Left cardiac atrium (tissue), 4 donors: ENCODE results near the gene PALM3. TPM values are rescaled to one million over a fixed set of nuclear protein-coding genes. Genes with fewer than 3 reads are reported as not detected.
"Not testable (repeated sequence)": the region's sequence is repeated elsewhere in the genome, so short reads cannot be mapped to it uniquely, and the experiment has no call there.

ENCODE experiments used
- ATAC-seq, 2 donors: fragments of 200-7000 bp; cut with Tn5 transposase; one replicate each; pipeline ENCODE4 v1.9.1; 2020; ENCODE audit warnings: mild to moderate bottlenecking in 2 of 2, moderate library complexity in 2 of 2
- DNase-seq: peaks from one replicate; pipeline ENCODE4 v3.0.0-alpha.2; 2020
- intact Hi-C, 2 donors: fragments of 100-400 bp; cut with DNase I; formaldehyde crosslinking; loops; one replicate each; pipeline versions ENCODE4 v1.14.1 to v1.15.1; 2022 to 2023
- total RNA-seq, 2 donors: library from RNA; stranded (reverse); fragmentation: NEBNext Ultra II Directional; extraction: Animal tissue kit (Norgen Biotek cat#: 25700); gene quantifications; one replicate each; pipeline ENCODE4 v1.2.1, GENCODE V29; 2021
- donor health status: DM: no; HTN: yes; CAD: no.
- donor health status: DM: no; HTN: yes; CAD: no; lungs with severe emphysema.
- donor health status: DM: yes; HTN: yes; CAD: no.
- donor health status: Dilated cardiomyopathy.

The PALM3 gene
- total RNA-seq, 2 donors from 2014 or later, result 0.50 to 0.88 TPM

GRCh38 chr19:14070268-14071050 is 8.6 kb upstream of the PALM3 start:
- DNase-seq, result peak; percentile 52
- ATAC-seq, result no peak
- intact Hi-C loops, result loop anchor here in 1 of 2 donors (5.0 kb wide), 1 partner anchor 188 kb away; no protein-coding TSS in a partner anchor

GRCh38 chr19:14066134-14066533 is 4.3 kb upstream of the PALM3 start:
- DNase-seq, result no peak
- no peak for ATAC-seq
- intact Hi-C loops, result no loop called here

DNA sequence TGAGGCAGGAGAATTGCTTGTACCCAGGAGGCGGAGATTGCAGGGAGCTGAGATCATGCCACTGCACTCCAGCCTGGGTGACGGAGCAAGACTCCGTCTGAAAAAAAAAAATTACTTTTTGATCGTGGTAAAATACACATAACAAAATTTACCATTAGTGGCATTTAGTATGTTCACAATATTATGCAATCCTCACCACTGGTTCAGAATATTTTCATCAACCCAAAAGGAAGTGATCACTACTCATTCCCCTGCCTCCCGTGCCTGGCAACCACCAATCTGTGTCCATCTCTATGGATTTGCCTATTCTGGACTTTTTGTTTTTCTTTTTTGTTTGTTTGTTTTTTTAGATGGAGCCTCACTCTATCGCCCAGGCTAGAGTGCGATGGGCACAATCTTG is 1.2 kb upstream of the PALM3 start:
- no peak for ATAC-seq
- intact Hi-C loops, result no loop called here

DNA sequence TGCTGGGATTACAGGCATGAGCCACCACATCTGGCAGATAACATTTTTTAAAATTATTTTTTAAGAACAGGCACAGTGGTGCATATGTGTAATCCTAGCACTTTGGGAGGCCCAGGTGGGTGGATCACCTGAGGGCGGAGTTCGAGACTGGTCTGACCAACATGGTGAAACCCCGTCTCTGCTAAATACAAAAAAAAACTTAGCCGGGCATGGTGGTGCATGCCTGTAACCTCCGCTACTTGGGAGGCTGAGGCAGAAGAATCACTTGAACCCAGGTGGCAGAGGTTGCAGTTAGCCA is 631 bp upstream of the PALM3 start:
- intact Hi-C loops, result no loop called here
- no peak for DNase-seq
- ATAC-seq, result no peak

More for the DNA sequence above, 1.2 kb upstream of the PALM3 start:
- no peak for DNase-seq

GRCh38 chr19:14061081-14061749 is 661 bp downstream of the PALM3 start:
- no peak for ATAC-seq
- intact Hi-C loops, result no loop called here

GRCh38 chr19:14059652-14060155 is 2.2 kb downstream of the PALM3 start:
- ATAC-seq, result no peak
- intact Hi-C loops, result no loop called here

More at GRCh38 chr19:14061081-14061749, 661 bp downstream of the PALM3 start:
- no peak for DNase-seq

GRCh38 chr19:14059093-14059480 is 2.8 kb downstream of the PALM3 start:
- intact Hi-C loops, result no loop called here
- DNase-seq (no peak), ATAC-seq (no peak)

More at GRCh38 chr19:14059652-14060155, 2.2 kb downstream of the PALM3 start:
- no peak for DNase-seq

DNA sequence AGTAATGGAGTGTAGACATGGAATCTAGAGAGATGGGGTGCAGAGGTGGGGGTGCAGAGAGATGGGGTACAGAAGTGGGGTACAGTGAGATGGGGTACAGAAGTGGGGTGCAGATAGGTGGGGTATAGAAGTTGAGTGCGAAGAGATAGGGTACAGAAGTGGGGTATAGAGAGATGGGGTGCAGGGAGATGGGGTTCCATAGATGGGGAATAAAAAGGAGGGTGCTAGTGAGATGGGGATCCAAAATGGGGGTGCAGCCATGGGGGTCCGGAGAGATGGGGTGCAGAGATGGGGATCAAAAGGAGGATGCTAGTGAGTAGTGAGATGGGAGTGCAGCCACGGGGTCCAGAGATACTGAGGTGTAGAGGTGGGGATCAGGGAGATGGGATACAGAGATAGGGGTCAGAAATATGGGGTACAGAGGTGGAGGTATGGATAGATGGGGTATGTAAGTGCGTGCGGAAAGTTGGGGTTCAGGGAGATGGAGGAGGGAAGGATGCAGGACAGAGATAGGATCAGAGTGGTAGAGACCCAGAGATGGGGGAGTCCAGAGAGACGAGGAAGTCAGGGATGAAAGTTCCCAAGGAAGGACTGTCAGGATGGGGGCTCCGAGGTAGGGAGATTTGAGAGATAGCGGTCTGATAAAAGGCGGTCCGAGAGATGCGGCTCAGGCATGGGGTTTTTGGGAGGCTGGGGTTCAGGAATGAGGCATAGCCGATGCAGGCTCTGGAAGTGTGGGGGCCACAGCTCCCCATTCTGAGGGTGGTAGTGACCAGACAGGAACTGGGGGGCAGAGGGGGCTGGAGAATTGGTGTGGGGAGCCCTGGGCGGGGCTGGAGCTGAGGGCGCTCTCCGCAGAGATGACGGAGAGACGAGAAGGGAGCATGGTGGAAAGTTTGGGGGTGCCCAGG is 3.4 kb downstream of the PALM3 start:
- DNase-seq (no peak), ATAC-seq (no peak)
- intact Hi-C loops, result no loop called here

DNA sequence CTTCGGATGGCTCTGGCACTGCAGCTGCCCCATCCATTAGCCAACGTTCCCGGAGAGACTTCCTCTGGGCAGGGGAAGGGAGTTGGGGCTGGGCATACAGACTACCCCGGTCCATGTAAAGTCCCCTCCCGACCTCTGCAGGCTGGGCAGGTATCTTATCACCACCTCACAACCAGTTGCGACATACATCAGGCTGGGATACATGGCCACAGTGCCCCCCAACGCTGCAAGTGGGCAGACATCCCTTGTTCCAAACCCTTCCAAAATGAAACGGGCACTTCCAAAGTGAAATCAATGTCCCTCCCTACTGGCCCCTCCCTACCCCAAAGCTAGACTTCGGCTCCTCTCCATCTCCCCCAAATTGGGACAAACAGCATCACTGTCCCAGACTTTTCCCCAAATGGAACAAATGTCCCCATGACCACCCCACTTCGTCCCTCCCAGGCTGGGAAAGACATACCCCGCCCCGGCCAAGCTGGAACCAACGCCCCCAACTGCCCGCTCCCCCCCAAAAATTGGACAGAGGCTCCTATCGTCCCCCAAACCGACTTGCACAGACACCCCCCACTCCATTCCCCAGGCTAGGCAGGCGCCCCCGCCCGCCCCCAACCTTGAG is 5.0 kb downstream of the PALM3 start:
- no peak for ATAC-seq
- DNase-seq, result no peak
- intact Hi-C loops, result no loop called here

DNA sequence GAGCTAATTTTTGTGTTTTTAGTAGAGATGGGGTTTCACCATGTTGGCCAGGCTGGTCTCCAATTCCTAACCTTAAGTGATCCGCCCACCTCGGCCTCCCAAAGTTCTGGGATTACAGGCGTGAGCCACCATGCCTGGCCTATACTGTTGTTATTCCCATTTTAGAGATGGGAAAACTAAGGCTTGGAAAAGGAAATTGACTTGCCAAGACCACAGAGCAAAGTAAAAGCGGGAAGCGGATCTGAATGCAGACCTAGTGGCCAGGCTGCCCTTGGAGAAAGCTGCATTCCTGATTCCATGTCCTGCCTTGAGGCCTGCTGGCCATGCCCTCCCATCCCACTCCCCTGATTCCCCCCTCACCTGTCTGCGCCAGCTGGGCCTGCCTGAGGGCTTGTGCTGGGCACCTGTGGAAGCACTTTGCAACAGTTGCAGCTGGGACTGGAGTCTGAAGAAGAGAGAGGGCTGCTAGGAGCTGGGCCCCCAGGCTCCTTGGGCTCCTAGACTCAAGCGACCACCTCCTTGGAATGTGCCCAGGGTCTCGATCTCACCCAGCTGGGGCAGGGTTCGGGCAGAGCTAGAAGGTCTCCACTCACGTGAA is 5.7 kb downstream of the PALM3 start:
- intact Hi-C loops, result no loop called here
- DNase-seq (no peak), ATAC-seq (no peak)

GRCh38 chr19:14055396-14055795 is 6.5 kb downstream of the PALM3 start:
- no peak for ATAC-seq
- intact Hi-C loops, result no loop called here
- no peak for DNase-seq

- ATAC-seq, result no peak
- DNase-seq, result no peak
- intact Hi-C loops, result loop anchor here in 1 of 2 donors (5.0 kb wide), 1 partner anchor 167 kb away; no protein-coding TSS in a partner anchor
These were observed 7.2 kb downstream of the PALM3 start for GRCh38 chr19:14054721-14055120.

DNA sequence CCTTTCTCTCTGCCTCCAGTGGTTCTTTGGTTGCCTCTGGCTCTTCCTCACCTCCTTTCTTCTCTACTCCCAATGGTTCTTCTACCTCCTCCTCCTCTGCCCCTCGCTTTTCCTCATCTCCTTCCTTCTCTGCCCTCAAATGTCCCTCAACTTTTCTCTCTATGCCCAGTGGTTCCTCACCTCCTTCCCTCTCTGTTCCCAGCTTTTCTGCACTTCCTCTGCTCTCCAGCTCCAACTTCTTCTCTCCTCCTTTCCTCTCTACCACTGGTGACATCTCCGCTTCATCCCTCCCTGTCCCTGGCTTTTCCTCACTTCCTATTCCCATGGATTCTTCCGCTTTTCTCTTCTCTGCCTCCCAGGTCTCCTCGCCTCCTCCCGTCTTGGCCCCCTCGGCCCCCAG is 7.8 kb downstream of the PALM3 start:
- no peak for ATAC-seq
- no peak for DNase-seq
- intact Hi-C loops, result loop anchor here in 1 of 2 donors (5.0 kb wide), 1 partner anchor 167 kb away; no protein-coding TSS in a partner anchor

- no peak for ATAC-seq
- intact Hi-C loops, result loop anchor here in 1 of 2 donors (5.0 kb wide), 1 partner anchor 166 kb away; no protein-coding TSS in a partner anchor
- no peak for DNase-seq
These were observed 8.4 kb downstream of the PALM3 start for GRCh38 chr19:14053500-14053899.

GRCh38 chr19:14053032-14053431 is 8.8 kb downstream of the PALM3 start:
- ATAC-seq, result no peak
- intact Hi-C loops, result loop anchor here in 1 of 2 donors (5.0 kb wide), 1 partner anchor 166 kb away; no protein-coding TSS in a partner anchor
- no peak for DNase-seq

DNA sequence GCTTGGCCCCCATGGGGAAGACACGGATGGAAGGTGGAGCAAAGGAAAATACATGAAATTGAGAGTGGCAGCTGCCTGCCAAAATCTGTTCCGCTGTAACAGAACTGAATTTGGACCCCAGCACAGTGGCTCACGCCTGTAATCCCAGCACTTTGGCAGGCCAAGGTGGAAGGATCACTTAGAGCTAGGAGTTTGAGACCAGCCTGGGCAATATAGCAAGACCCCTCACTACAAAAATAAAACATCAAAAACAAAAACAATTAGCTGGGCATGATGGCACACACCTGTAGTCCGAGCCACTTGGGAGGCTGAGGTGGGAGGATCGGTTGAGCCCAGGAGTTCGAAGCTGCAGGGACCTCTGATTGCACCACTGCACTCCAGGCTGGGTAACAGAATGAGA is 9.4 kb downstream of the PALM3 start:
- DNase-seq, result no peak
- no peak for ATAC-seq
- intact Hi-C loops, result loop anchor here in 1 of 2 donors (5.0 kb wide), 1 partner anchor 165 kb away; no protein-coding TSS in a partner anchor

- intact Hi-C loops, result loop anchor here in 1 of 2 donors (5.0 kb wide), 1 partner anchor 165 kb away; no protein-coding TSS in a partner anchor
- DNase-seq (no peak), ATAC-seq (no peak)
These were observed 9.9 kb downstream of the PALM3 start for GRCh38 chr19:14051980-14052379.

- not testable (repeated sequence) for DNase-seq, ATAC-seq
- intact Hi-C loops, result loop anchor here in 1 of 2 donors (5.0 kb wide), 1 partner anchor 164 kb away; no protein-coding TSS in a partner anchor
These were observed 10.9 kb downstream of the PALM3 start for GRCh38 chr19:14050961-14051360.
